HCT116 (cell line): ENCODE results near the gene ELOVL3. TPM values are rescaled to one million over a fixed set of nuclear protein-coding genes. Genes with fewer than 3 reads are reported as not detected.

Experiments used
- ATAC-seq: fragments of 200-7000 bp; cut with Tn5 transposase; 2 replicates; pipeline ENCODE4 v1.9.1; 2020; ENCODE audit warnings: mild to moderate bottlenecking, moderate library complexity
- Bru-seq: library from RNA; stranded (reverse); fragments of 400-500 nt; gene quantifications from one replicate; lab custom pipeline; 2021; lab: Mats Ljungman, UMichigan
- BruChase-seq, 2 experiments: library from RNA; stranded (reverse); fragments of 400-500 nt; gene quantifications; one replicate each; lab custom pipeline; 2021; lab: Mats Ljungman, UMichigan
- BruUV-seq: library from RNA; stranded (reverse); fragments of 400-500 nt; replicated peaks from 2 replicates; lab custom pipeline; 2021; lab: Mats Ljungman, UMichigan
- CTCF ChIA-PET: fragments of 300-600 bp; sonication (Branson Sonifier 250); formaldehyde crosslinking; loops from one replicate; lab custom pipeline; 2021; ENCODE audit warnings: antibody characterized with exemption; lab: Charles Lee
- POLR2A ChIA-PET: fragments of 300-600, 350-600 bp; sonication (Branson Sonifier 250); formaldehyde crosslinking; loops from one replicate; lab custom pipeline; 2021; ENCODE audit warnings: antibody characterized with exemption; lab: Charles Lee
- RAD21 ChIA-PET, 2 experiments: fragments of 300-600 bp; sonication (Branson Sonifier 250); formaldehyde crosslinking; loops; one replicate each; lab custom pipeline; 2023; ENCODE audit warnings: low total read pairs in 2 of 2; ENCODE audit not compliant: uncharacterized antibody in 2 of 2, unreplicated experiment in 2 of 2, low non-redundant PET in 1 of 2; lab: Charles Lee
- DNase-seq: peaks from one replicate; pipeline ENCODE4 v3.0.0-alpha.2; 2010; ENCODE audit warnings: low read depth, low spot score
- H2AFZ ChIP-seq: fragments of 200-600 bp; shearing (Covaris generic), sonication (generic); 2 replicates; pipeline ENCODE4 v1.6.1; 2017; ENCODE audit warnings: low read depth, mixed run types, mixed read lengths, antibody characterized with exemption, low read length; ENCODE audit not compliant: poor library complexity, severe bottlenecking
- H3K27ac ChIP-seq: 2 replicates; pipeline ENCODE4 v1.5.1; 2012; ENCODE audit warnings: low read depth, low read length
- H3K27me3 ChIP-seq: fragments of 200-600 bp; sonication (generic); 2 replicates; pipeline ENCODE4 v1.6.1; 2016; ENCODE audit warnings: mixed run types, low read length, mixed read lengths; ENCODE audit not compliant: insufficient read depth
- H3K36me3 ChIP-seq, 2 experiments: fragments of 200-500 bp in 1 of 2; fragments of 200-600 bp in 1 of 2; sonication (Bioruptor generic) in 1 of 2; sonication (generic) in 1 of 2; 2 replicates each; pipeline versions ENCODE4 v1.5.1 to v1.6.1; 2014 to 2016; ENCODE audit warnings: low read length in 2 of 2, inconsistent platforms in 1 of 2, mixed read lengths in 1 of 2, mixed run types in 1 of 2; ENCODE audit not compliant: insufficient read depth in 2 of 2, control insufficient read depth in 1 of 2
- H3K4me1 ChIP-seq, 2 experiments: fragments of 200-600 bp in 1 of 2; sonication (generic) in 1 of 2; 2 replicates each; pipeline versions ENCODE4 v1.5.1 to v1.6.1; 2012 to 2017; ENCODE audit warnings: low read length in 2 of 2, inconsistent platforms in 1 of 2, mild to moderate bottlenecking in 1 of 2, mixed read lengths in 1 of 2, mixed run types in 1 of 2, moderate library complexity in 1 of 2; ENCODE audit not compliant: insufficient read depth in 2 of 2, control insufficient read depth in 1 of 2
- H3K4me2 ChIP-seq: fragments of 200-600 bp; sonication (generic); 2 replicates; pipeline ENCODE4 v1.6.1; 2017; ENCODE audit warnings: mixed run types, low read length, mixed read lengths
- H3K4me3 ChIP-seq, 2 experiments: fragments of 200-600 bp in 1 of 2; sonication (generic) in 1 of 2; replicated peaks in 1 of 2; 2 replicates each; pipeline ENCODE4 v1.5.1; 2011 to 2016; ENCODE audit warnings: low read length in 2 of 2, control low read depth in 1 of 2, low read depth in 1 of 2, mild to moderate bottlenecking in 1 of 2, mixed read lengths in 1 of 2, mixed run types in 1 of 2
- H3K79me2 ChIP-seq: fragments of 200-600 bp; sonication (generic); 2 replicates; pipeline ENCODE4 v1.6.1; 2017; ENCODE audit warnings: mild to moderate bottlenecking, mixed run types, low read length, moderate library complexity, mixed read lengths; ENCODE audit not compliant: insufficient read depth
- H3K9ac ChIP-seq: fragments of 200-600 bp; sonication (generic); 2 replicates; pipeline ENCODE4 v1.6.1; 2016; ENCODE audit warnings: low read length, mixed read lengths
- H3K9me2 ChIP-seq: fragments of 200-600 bp; sonication (generic), shearing (Covaris generic); 2 replicates; pipeline ENCODE4 v1.6.1; 2017; ENCODE audit warnings: mixed run types, mild to moderate bottlenecking, moderate library complexity; ENCODE audit not compliant: insufficient read depth
- H3K9me3 ChIP-seq, 2 experiments: fragments of 200-500 bp in 1 of 2; fragments of 200-600 bp in 1 of 2; sonication (Bioruptor generic) in 1 of 2; sonication (generic) in 1 of 2; 2 replicates each; pipeline ENCODE4 v1.6.1; 2014 to 2017; ENCODE audit warnings: low read length in 2 of 2, mixed read lengths in 2 of 2, inconsistent platforms in 1 of 2, low read depth in 1 of 2, mild to moderate bottlenecking in 1 of 2, mixed run types in 1 of 2, moderate library complexity in 1 of 2; ENCODE audit not compliant: control insufficient read depth in 1 of 2, insufficient read depth in 1 of 2
- H4K20me1 ChIP-seq: fragments of 200-600 bp; sonication (generic), shearing (Covaris generic); 2 replicates; pipeline ENCODE4 v1.6.1; 2017; ENCODE audit warnings: mixed run types, mild to moderate bottlenecking, moderate library complexity; ENCODE audit not compliant: insufficient read depth
- CBX3 ChIP-seq: IDR thresholded peaks from 2 replicates; pipeline ENCODE4 v1.6.1; 2012; ENCODE audit warnings: low read depth
- EGR1 ChIP-seq: IDR thresholded peaks from 2 replicates; pipeline ENCODE4 v1.6.1; 2012; ENCODE audit warnings: low read depth
- ELF1 ChIP-seq: IDR thresholded peaks from 2 replicates; pipeline ENCODE4 v1.6.1; 2012; ENCODE audit warnings: low read depth, borderline replicate concordance
- EZH2phosphoT487 ChIP-seq: fragments of 200-600 bp; IDR thresholded peaks from 2 replicates; pipeline ENCODE4 v1.6.1; 2018; ENCODE audit warnings: antibody characterized with exemption, borderline replicate concordance
- FOSL1 ChIP-seq: IDR thresholded peaks from 2 replicates; pipeline ENCODE4 v1.6.1; 2012; ENCODE audit warnings: low read depth
- JUND ChIP-seq: IDR thresholded peaks from 2 replicates; pipeline ENCODE4 v1.6.1; 2012
- POLR2A ChIP-seq: IDR thresholded peaks from 2 replicates; pipeline ENCODE4 v1.7.0; 2011; ENCODE audit warnings: borderline replicate concordance; ENCODE audit not compliant: insufficient read depth, insufficient read length; ENCODE audit errors: extremely low read depth
- POLR2AphosphoS5 ChIP-seq: IDR thresholded peaks from 2 replicates; pipeline ENCODE4 v1.6.1; 2011; ENCODE audit warnings: mild to moderate bottlenecking, low read depth, low read length, moderate library complexity
- SIN3A ChIP-seq: IDR thresholded peaks from 2 replicates; pipeline ENCODE4 v1.6.1; 2012; ENCODE audit warnings: low read depth
- SRF ChIP-seq: IDR thresholded peaks from 2 replicates; pipeline ENCODE4 v1.6.1; 2012; ENCODE audit warnings: low read depth
- TCF7L2 ChIP-seq: IDR thresholded peaks from 2 replicates; pipeline ENCODE4 v1.7.0; 2011; ENCODE audit warnings: borderline replicate concordance, inconsistent platforms; ENCODE audit not compliant: insufficient read depth, insufficient read length; ENCODE audit errors: extremely low read depth
- YY1 ChIP-seq: IDR thresholded peaks from 2 replicates; pipeline ENCODE4 v1.6.1; 2011; ENCODE audit warnings: low read length, low read depth, moderate library complexity, mild to moderate bottlenecking; ENCODE audit not compliant: insufficient replicate concordance; ENCODE audit errors: extremely low read depth
- ZFX ChIP-seq: fragments of 450-650 bp; IDR thresholded peaks from 2 replicates; pipeline ENCODE4 v1.6.1; 2017
- ZNF274 ChIP-seq: fragments of 200-500 bp; sonication (Bioruptor generic); IDR thresholded peaks from 2 replicates; pipeline ENCODE4 v1.6.1; 2014; ENCODE audit warnings: mild to moderate bottlenecking, low read depth, low read length, inconsistent platforms
- intact Hi-C: fragments of 100-400 bp; cut with micrococcal nuclease; formaldehyde crosslinking; loops from 2 replicates; pipeline ENCODE4 v1.10.0; 2022
- long read RNA-seq: library from polyadenylated mRNA; unstranded; transcript quantifications from one replicate; pipeline ENCODE4 v2.0.0, GENCODE V29; 2021; ENCODE audit not compliant: unreplicated experiment
- polyA plus RNA-seq: library from polyadenylated mRNA; unstranded; fragments of >200 nt; gene quantifications from 2 replicates; pipeline ENCODE4 v1.2.1, GENCODE V29; 2012; ENCODE audit warnings: missing spikeins
- total RNA-seq: library from RNA; stranded (reverse); gene quantifications from one replicate; pipeline ENCODE4 v1.2.1, GENCODE V29; 2021; ENCODE audit not compliant: unreplicated experiment
- TF ChIP-seq, protein P1 (sequence below): IDR thresholded peaks from 2 replicates; pipeline ENCODE4 v1.6.1; 2012
- TF ChIP-seq, protein P2 (sequence below), 3 experiments: fragments of 200-600 bp in 1 of 3; sonication (generic) in 1 of 3; IDR thresholded peaks in 2 of 3; conservative IDR thresholded peaks in 1 of 3; 2 replicates each; pipeline ENCODE4 v1.5.1; 2012 to 2017; ENCODE audit warnings: low read depth in 2 of 3, low read length in 2 of 3, antibody characterized with exemption in 1 of 3, borderline replicate concordance in 1 of 3, control low read depth in 1 of 3, mild to moderate bottlenecking in 1 of 3, mixed read lengths in 1 of 3, mixed run types in 1 of 3, moderate library complexity in 1 of 3; ENCODE audit not compliant: insufficient read depth in 1 of 3
- TF ChIP-seq, protein P3 (sequence below): IDR thresholded peaks from 2 replicates; pipeline ENCODE4 v1.6.1; 2011; ENCODE audit warnings: mild to moderate bottlenecking, low read length, moderate library complexity; ENCODE audit not compliant: insufficient replicate concordance; ENCODE audit errors: extremely low read depth

ELOVL3 gene, protein sequence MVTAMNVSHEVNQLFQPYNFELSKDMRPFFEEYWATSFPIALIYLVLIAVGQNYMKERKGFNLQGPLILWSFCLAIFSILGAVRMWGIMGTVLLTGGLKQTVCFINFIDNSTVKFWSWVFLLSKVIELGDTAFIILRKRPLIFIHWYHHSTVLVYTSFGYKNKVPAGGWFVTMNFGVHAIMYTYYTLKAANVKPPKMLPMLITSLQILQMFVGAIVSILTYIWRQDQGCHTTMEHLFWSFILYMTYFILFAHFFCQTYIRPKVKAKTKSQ
- total RNA-seq: 5.5 TPM
- 7.7 and 9.8 TPM in 2 replicates for polyA plus RNA-seq
- percentile 38 among the genes with signal in this experiment for Bru-seq, nascent RNA
- BruChase-seq, experiment 1, labeled RNA remaining after a 6-hour chase: percentile 39 among the genes with signal in this experiment
- BruChase-seq, experiment 2, labeled RNA remaining after a 2-hour chase: percentile 47 among the genes with signal in this experiment
- long read RNA-seq, transcript ELOVL3-201 (4 exons, 1,371 nt): major isoform, 15 of 20 reads
- long read RNA-seq, partial matches to known transcripts: 1 of 20 reads
- long read RNA-seq, other reads (novel, unspliced or antisense): 4 of 20 reads

DNA sequence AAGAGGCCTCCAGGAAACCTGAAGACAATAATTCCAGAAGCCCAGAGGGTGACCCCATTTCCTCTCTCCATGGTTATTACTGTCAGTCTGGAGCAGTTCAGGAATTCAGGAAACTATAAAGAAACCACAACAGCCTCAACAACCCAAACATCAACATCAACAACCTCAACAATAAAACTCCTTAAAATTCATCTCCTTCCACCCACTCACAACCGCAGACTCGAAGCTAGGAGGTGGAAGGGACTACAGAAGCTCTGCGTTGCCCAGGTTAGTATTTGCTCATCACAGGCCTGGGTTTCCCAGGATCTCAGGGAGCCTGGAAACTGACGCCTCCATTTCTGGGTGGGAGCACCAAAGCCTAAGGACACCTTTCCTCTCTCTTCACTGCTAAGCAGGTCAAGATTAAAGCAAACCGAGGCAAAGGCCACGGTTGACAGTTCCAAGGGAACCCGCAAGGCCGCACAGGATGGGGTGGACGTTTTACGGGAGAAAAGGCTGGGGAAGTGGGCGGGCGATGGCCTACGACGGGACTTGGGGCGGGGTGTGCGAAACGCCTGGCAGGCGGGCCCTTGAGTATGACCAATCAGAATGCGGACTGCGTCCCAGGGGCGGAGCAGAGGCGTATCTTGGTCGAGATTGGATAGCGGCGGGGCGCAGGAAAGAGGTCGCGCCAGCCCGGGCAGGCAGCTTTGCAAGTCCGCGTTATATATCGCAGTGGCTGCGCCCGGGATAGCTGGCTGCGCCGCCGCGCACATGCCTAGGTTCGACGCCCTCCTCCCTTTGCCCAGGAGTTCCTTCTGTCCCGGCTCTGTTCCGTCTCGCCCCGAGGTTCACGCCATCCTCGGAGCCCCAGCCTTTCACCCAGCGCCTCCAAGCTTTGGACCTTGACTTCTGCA lies at the start of gene ELOVL3:
Gene ELOVL3, plus strand, starts transcription at position 654 of the 896 bp plus-strand sequence. CDS start 250 bp downstream, outside the sequence.
- POLR2A ChIA-PET: interaction anchor here (1.0 to 1.9 kb wide), 3 partner anchors 19 to 56 kb away, joined by 4 to 6 read pairs (median 4); partner anchors contain the start of gene GBF1
- peak; percentile 84 for ATAC-seq
- H4K20me1 ChIP-seq: no peaks in the 10 kb centered on the region
- RAD21 ChIA-PET: interaction anchor here in 1 of 2 experiments (1.4 kb wide), 1 partner anchor 56 kb away, joined by 4 read pairs; no protein-coding TSS in a partner anchor
- peak; percentile 96 for DNase-seq
- CTCF ChIA-PET: interaction anchor here (1.3 to 12.6 kb wide), 7 partner anchors 9 to 254 kb away, joined by 3 to 625 read pairs (median 10); partner anchors contain the start of gene NFKB2
- peak within 1 kb of the TSS; percentile 72 for H3K4me2 ChIP-seq
- H3K36me3 ChIP-seq: no peaks in the 10 kb centered on the region
- H3K79me2 ChIP-seq: no peaks in the 10 kb centered on the region
- H3K27me3 ChIP-seq: no peaks in the 10 kb centered on the region
- peak within 1 kb of the TSS; percentile 19 to 51 for H3K4me3 ChIP-seq
- H2AFZ ChIP-seq: peak within 1 kb of the TSS; percentile 49
- TSS peak; percentile 89 for BruUV-seq
- H3K4me1 ChIP-seq: peaks cover 17 to 28% of the 10 kb centered on the region in 2 experiments
- intact Hi-C loops: no loop called here
- H3K9ac ChIP-seq: peak within 1 kb of the TSS; percentile 38
- H3K9me3 ChIP-seq: no peaks in the 10 kb centered on the region
- no peak within 1 kb of the TSS; the same call in 1 of the 2 replicates for H3K27ac ChIP-seq
- H3K9me2 ChIP-seq: no peaks in the 10 kb centered on the region
- peak; percentile 62 for TF ChIP-seq ZFX
- TF ChIP-seq SRF: no peak
- no peak for TF ChIP-seq ELF1
- peak; percentile 45 for TF ChIP-seq TCF7L2
- no peak for TF ChIP-seq YY1
- TF ChIP-seq, protein P1, sequence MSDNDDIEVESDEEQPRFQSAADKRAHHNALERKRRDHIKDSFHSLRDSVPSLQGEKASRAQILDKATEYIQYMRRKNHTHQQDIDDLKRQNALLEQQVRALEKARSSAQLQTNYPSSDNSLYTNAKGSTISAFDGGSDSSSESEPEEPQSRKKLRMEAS: no peak
- no peak for TF ChIP-seq EZH2phosphoT487
- TF ChIP-seq POLR2AphosphoS5: peak; percentile 85
- TF ChIP-seq, protein P2, sequence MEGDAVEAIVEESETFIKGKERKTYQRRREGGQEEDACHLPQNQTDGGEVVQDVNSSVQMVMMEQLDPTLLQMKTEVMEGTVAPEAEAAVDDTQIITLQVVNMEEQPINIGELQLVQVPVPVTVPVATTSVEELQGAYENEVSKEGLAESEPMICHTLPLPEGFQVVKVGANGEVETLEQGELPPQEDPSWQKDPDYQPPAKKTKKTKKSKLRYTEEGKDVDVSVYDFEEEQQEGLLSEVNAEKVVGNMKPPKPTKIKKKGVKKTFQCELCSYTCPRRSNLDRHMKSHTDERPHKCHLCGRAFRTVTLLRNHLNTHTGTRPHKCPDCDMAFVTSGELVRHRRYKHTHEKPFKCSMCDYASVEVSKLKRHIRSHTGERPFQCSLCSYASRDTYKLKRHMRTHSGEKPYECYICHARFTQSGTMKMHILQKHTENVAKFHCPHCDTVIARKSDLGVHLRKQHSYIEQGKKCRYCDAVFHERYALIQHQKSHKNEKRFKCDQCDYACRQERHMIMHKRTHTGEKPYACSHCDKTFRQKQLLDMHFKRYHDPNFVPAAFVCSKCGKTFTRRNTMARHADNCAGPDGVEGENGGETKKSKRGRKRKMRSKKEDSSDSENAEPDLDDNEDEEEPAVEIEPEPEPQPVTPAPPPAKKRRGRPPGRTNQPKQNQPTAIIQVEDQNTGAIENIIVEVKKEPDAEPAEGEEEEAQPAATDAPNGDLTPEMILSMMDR (IDR thresholded peaks at IDR 0.05 in 2 of 3, conservative IDR thresholded peaks at IDR 0.05 in 1 of 3; ENCODE audit: borderline replicate concordance in 1 of 3, insufficient read depth in 1 of 3, low read depth in 2 of 3, low read length in 2 of 3): no peak
- TF ChIP-seq, protein P3, sequence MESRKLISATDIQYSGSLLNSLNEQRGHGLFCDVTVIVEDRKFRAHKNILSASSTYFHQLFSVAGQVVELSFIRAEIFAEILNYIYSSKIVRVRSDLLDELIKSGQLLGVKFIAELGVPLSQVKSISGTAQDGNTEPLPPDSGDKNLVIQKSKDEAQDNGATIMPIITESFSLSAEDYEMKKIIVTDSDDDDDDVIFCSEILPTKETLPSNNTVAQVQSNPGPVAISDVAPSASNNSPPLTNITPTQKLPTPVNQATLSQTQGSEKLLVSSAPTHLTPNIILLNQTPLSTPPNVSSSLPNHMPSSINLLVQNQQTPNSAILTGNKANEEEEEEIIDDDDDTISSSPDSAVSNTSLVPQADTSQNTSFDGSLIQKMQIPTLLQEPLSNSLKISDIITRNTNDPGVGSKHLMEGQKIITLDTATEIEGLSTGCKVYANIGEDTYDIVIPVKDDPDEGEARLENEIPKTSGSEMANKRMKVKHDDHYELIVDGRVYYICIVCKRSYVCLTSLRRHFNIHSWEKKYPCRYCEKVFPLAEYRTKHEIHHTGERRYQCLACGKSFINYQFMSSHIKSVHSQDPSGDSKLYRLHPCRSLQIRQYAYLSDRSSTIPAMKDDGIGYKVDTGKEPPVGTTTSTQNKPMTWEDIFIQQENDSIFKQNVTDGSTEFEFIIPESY: no peak
- TF ChIP-seq EGR1: no peak
- no peak for TF ChIP-seq FOSL1
- TF ChIP-seq POLR2A: peak; percentile 80
- TF ChIP-seq CBX3: no peak
- TF ChIP-seq SIN3A: no peak
- no peak for TF ChIP-seq ZNF274
- no peak for TF ChIP-seq JUND
